Central memory CD8-positive, alpha-beta T cell (primary cell): ENCODE data around the gene SMIM31.

Source experiments
- ATAC-seq: fragments of 150-1000 bp; cut with Tn5 transposase; replicated peaks from 2 replicates; pipeline ENCODE4 v1.10.0; 2022; ENCODE audit warnings: mild to moderate bottlenecking, moderate FRiP score, moderate number of reproducible peaks; ENCODE audit not compliant: poor library complexity, severe bottlenecking; ENCODE audit errors: extremely low read depth
- DNase-seq, 2 donors: peaks; one replicate each; pipeline ENCODE4 v3.0.0; 2021; ENCODE audit warnings: low spot score in 2 of 2
- H3K27ac Mint-ChIP-seq: one replicate; pipeline ENCODE4 v1.8.0; 2022; ENCODE audit warnings: low read depth, mild to moderate bottlenecking, moderate library complexity, mixed read lengths
- H3K27me3 Mint-ChIP-seq: one replicate; pipeline ENCODE4 v1.8.0; 2022; ENCODE audit warnings: mixed read lengths
- H3K36me3 Mint-ChIP-seq: one replicate; pipeline ENCODE4 v1.8.0; 2022; ENCODE audit warnings: mild to moderate bottlenecking, moderate library complexity, mixed read lengths; ENCODE audit not compliant: insufficient read depth
- H3K4me1 Mint-ChIP-seq: one replicate; pipeline ENCODE4 v1.8.0; 2022; ENCODE audit warnings: mixed read lengths
- H3K4me3 Mint-ChIP-seq: one replicate; pipeline ENCODE4 v1.8.0; 2022; ENCODE audit warnings: mild to moderate bottlenecking, moderate library complexity, mixed read lengths
- H3K9me3 Mint-ChIP-seq: one replicate; pipeline ENCODE4 v1.8.0; 2022; ENCODE audit warnings: mixed read lengths

Gene SMIM31

GRCh38 chr4:164753873-164754488 lies at the start of gene SMIM31:
SMIM31 (plus strand) TSS chr4:164754131; CDS start chr4:164770444, 16,313 bp downstream.
- H3K36me3 Mint-ChIP-seq = no peaks in the 10 kb centered on the region
- H3K27me3 Mint-ChIP-seq = peaks cover 9% of the 10 kb centered on the region
- ATAC-seq (no peak), DNase-seq (no peak)
- H3K4me1 Mint-ChIP-seq = no peaks in the 10 kb centered on the region
- H3K9me3 Mint-ChIP-seq = no peaks in the 10 kb centered on the region
- no peak within 1 kb of the TSS for H3K27ac Mint-ChIP-seq
- H3K4me3 Mint-ChIP-seq = no peak within 1 kb of the TSS

GRCh38 chr4:164706675-164707074 lies 47.3 kb upstream of the SMIM31 start:
- no peak for DNase-seq
- no peaks in the 10 kb centered on the region for H3K4me1 Mint-ChIP-seq
- H3K4me3 Mint-ChIP-seq = no peak overlapping the region
- no peak overlapping the region for H3K27ac Mint-ChIP-seq
- no peaks in the 10 kb centered on the region for H3K36me3 Mint-ChIP-seq
- no peak for ATAC-seq
- no peaks in the 10 kb centered on the region for H3K9me3 Mint-ChIP-seq
- no peaks in the 10 kb centered on the region for H3K27me3 Mint-ChIP-seq

- no peak overlapping the region for H3K4me3 Mint-ChIP-seq
- no peaks in the 10 kb centered on the region for H3K9me3 Mint-ChIP-seq
- H3K27ac Mint-ChIP-seq = no peak overlapping the region
- H3K4me1 Mint-ChIP-seq = no peaks in the 10 kb centered on the region
- no peaks in the 10 kb centered on the region for H3K36me3 Mint-ChIP-seq
- ATAC-seq = no peak
- H3K27me3 Mint-ChIP-seq = peaks cover 22% of the 10 kb centered on the region
- DNase-seq = no peak
Measured at GRCh38 chr4:164716901-164717300, 37.0 kb upstream of the SMIM31 start.

GRCh38 chr4:164718827-164719226 lies 35.1 kb upstream of the SMIM31 start:
- ATAC-seq (no peak), DNase-seq (no peak)
- Mint-ChIP-seq H3K36me3 (no peaks in the 10 kb centered on the region), H3K27ac (no peak overlapping the region), H3K9me3 (no peaks in the 10 kb centered on the region), H3K4me1 (no peaks in the 10 kb centered on the region), H3K4me3 (no peak overlapping the region), H3K27me3 (peaks cover 22% of the 10 kb centered on the region)

GRCh38 chr4:164725066-164725465 lies 28.9 kb upstream of the SMIM31 start:
- Mint-ChIP-seq H3K9me3 (no peaks in the 10 kb centered on the region), H3K4me3 (no peak overlapping the region), H3K36me3 (no peaks in the 10 kb centered on the region), H3K4me1 (no peaks in the 10 kb centered on the region), H3K27ac (no peak overlapping the region), H3K27me3 (peaks cover 8% of the 10 kb centered on the region)
- no peak for DNase-seq
- no peak for ATAC-seq

GRCh38 chr4:164730705-164731393 lies 23.1 kb upstream of the SMIM31 start:
- H3K27ac Mint-ChIP-seq = no peak overlapping the region
- no peak overlapping the region for H3K4me3 Mint-ChIP-seq
- H3K36me3 Mint-ChIP-seq = no peaks in the 10 kb centered on the region
- no peaks in the 10 kb centered on the region for H3K9me3 Mint-ChIP-seq
- ATAC-seq = no peak
- H3K4me1 Mint-ChIP-seq = no peaks in the 10 kb centered on the region
- DNase-seq = no peak
- no peaks in the 10 kb centered on the region for H3K27me3 Mint-ChIP-seq

GRCh38 chr4:164731827-164732474 lies 22.0 kb upstream of the SMIM31 start:
- Mint-ChIP-seq H3K4me1 (no peaks in the 10 kb centered on the region), H3K4me3 (no peak overlapping the region), H3K27ac (no peak overlapping the region), H3K9me3 (no peaks in the 10 kb centered on the region), H3K27me3 (no peaks in the 10 kb centered on the region), H3K36me3 (no peaks in the 10 kb centered on the region)
- ATAC-seq = peak; percentile 40
- DNase-seq = peak in 1 of 2 donors; percentile 22

- no peak for DNase-seq
- Mint-ChIP-seq H3K4me1 (no peaks in the 10 kb centered on the region), H3K36me3 (no peaks in the 10 kb centered on the region), H3K9me3 (no peaks in the 10 kb centered on the region), H3K4me3 (no peak overlapping the region), H3K27me3 (peaks cover 8% of the 10 kb centered on the region), H3K27ac (no peak overlapping the region)
- ATAC-seq = no peak
Measured at GRCh38 chr4:164734484-164734883, 19.4 kb upstream of the SMIM31 start.

GRCh38 chr4:164748375-164748774 lies 5.6 kb upstream of the SMIM31 start:
- no peak for ATAC-seq
- DNase-seq = no peak

GRCh38 chr4:164755432-164755831 lies 1.5 kb downstream of the SMIM31 start:
- no peaks in the 10 kb centered on the region for H3K36me3 Mint-ChIP-seq
- no peaks in the 10 kb centered on the region for H3K4me1 Mint-ChIP-seq
- peaks cover 20% of the 10 kb centered on the region for H3K27me3 Mint-ChIP-seq
- H3K27ac Mint-ChIP-seq = no peak overlapping the region
- no peak for ATAC-seq
- DNase-seq = no peak
- no peak overlapping the region for H3K4me3 Mint-ChIP-seq
- no peaks in the 10 kb centered on the region for H3K9me3 Mint-ChIP-seq

More at GRCh38 chr4:164748375-164748774, 5.6 kb upstream of the SMIM31 start:
- Mint-ChIP-seq H3K4me1 (no peaks in the 10 kb centered on the region), H3K36me3 (no peaks in the 10 kb centered on the region), H3K9me3 (no peaks in the 10 kb centered on the region), H3K4me3 (no peak overlapping the region), H3K27ac (no peak overlapping the region), H3K27me3 (peaks cover 9% of the 10 kb centered on the region)

GRCh38 chr4:164756686-164757085 lies 2.8 kb downstream of the SMIM31 start:
- no peak overlapping the region for H3K27ac Mint-ChIP-seq
- ATAC-seq (no peak), DNase-seq (no peak)
- peaks cover 14% of the 10 kb centered on the region for H3K27me3 Mint-ChIP-seq
- no peaks in the 10 kb centered on the region for H3K9me3 Mint-ChIP-seq
- no peak overlapping the region for H3K4me3 Mint-ChIP-seq
- H3K4me1 Mint-ChIP-seq = no peaks in the 10 kb centered on the region
- no peaks in the 10 kb centered on the region for H3K36me3 Mint-ChIP-seq

GRCh38 chr4:164761241-164761640 lies 7.3 kb downstream of the SMIM31 start:
- Mint-ChIP-seq H3K9me3 (no peaks in the 10 kb centered on the region), H3K27ac (no peak overlapping the region), H3K4me1 (no peaks in the 10 kb centered on the region), H3K4me3 (no peak overlapping the region), H3K27me3 (peaks cover 30% of the 10 kb centered on the region), H3K36me3 (no peaks in the 10 kb centered on the region)
- ATAC-seq (no peak), DNase-seq (no peak)

GRCh38 chr4:164761746-164762275 lies 7.9 kb downstream of the SMIM31 start:
- Mint-ChIP-seq H3K27me3 (peaks cover 30% of the 10 kb centered on the region), H3K36me3 (no peaks in the 10 kb centered on the region), H3K4me1 (no peaks in the 10 kb centered on the region), H3K9me3 (no peaks in the 10 kb centered on the region), H3K4me3 (no peak overlapping the region), H3K27ac (no peak overlapping the region)
- no peak for DNase-seq
- no peak for ATAC-seq
